ENCODE measurements around the gene DNAH11.

The DNAH11 gene

DNA sequence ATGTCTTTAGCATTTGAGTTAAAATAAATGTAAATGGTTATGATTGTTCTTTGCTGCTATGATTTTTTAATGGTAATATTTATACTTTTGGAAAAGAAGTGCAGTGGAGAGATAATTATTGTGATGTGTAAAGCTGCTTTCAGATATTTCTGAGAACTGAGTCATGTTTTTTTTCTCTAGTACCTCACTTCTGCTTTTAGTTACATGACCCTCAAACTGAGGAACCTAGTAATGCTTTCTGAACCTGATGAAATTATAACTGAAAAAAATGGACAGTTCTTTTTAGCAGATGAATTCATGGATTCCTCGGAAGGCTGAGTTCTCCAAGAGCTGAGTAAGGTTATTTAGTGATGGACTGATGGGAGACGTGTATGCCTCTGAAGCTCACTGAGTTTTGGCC, 235.1 kb downstream of the DNAH11 start:
- TF ChIP-seq, protein P1, sequence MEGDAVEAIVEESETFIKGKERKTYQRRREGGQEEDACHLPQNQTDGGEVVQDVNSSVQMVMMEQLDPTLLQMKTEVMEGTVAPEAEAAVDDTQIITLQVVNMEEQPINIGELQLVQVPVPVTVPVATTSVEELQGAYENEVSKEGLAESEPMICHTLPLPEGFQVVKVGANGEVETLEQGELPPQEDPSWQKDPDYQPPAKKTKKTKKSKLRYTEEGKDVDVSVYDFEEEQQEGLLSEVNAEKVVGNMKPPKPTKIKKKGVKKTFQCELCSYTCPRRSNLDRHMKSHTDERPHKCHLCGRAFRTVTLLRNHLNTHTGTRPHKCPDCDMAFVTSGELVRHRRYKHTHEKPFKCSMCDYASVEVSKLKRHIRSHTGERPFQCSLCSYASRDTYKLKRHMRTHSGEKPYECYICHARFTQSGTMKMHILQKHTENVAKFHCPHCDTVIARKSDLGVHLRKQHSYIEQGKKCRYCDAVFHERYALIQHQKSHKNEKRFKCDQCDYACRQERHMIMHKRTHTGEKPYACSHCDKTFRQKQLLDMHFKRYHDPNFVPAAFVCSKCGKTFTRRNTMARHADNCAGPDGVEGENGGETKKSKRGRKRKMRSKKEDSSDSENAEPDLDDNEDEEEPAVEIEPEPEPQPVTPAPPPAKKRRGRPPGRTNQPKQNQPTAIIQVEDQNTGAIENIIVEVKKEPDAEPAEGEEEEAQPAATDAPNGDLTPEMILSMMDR (IDR thresholded peaks at IDR 0.05): no peak

DNA sequence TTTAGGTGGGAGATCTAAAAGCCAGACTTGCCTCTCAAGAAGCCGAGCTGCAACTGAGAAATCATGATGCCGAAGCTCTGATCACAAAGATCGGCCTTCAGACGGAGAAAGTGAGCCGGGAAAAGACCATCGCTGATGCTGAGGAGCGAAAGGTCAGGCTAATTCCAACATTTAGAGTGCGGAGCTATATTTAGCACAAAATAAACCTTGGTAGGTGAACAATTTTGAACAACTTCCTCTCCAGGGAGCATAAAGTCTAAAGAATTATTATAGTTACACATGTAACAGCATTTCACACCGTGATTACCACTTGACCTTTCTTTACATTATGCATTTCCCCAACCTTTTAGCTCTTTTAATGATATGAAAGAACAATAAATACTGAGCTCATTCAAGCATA, 236.1 kb downstream of the DNAH11 start:
- TF ChIP-seq, protein P1 (IDR thresholded peaks at IDR 0.05): no peak

DNA sequence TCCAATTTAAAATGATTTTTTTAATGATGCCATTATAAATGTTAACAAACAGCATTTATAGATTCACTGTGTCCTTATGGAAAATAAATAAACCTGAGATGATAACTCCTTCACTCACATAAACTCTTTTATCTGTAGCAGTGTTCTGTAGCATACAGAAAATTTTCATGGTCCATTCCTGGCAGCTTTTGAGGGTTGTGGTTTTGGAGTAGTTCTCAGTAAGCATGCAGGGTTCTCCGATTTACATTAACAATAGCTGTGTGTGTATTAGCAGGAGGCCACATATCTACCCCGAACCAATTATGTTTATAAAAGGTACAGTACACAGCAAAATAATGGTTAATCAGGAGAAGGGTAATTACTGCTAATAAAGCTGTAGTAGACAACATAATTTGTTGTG, 240.2 kb downstream of the DNAH11 start:
- TF ChIP-seq, protein P1 (IDR thresholded peaks at IDR 0.05): no peak

DNA sequence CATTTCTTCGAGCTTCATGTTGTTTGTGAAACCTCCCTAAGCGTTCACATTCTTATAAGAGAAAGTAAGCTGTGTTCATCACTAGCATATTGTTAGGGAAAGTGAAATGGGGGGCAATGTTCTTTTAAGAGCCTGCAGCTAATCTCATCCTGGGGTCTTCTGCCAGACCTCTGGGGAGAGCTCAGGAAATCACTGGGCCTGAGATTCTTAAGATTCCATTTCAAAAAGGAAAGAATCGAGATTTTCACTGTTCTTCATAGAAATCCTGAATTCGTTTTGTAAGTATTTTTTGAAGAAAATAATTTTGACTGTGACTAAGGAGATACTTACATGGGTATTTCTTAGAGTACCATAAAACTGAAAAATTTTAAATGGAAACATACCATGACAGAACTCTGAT, 242.2 kb downstream of the DNAH11 start:
- TF ChIP-seq, protein P1 (IDR thresholded peaks at IDR 0.05): no peak

DNA sequence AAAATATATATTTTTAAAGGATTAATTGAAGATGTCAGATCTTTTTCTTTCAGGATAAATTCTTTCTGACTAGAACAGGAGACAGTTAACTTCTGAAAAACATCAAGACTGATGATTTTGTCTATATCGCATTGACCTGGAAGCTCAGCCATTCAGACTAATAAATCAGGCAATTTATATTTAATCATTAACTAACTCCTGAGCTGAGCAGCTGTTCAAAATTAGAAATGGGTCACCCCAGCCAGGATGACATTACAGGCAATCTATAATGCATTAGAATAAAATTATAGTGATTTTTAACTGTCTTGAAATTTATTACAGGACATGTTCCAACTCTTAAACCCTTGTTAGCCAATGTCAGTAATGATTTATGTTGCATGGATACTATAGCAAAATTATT, 263.0 kb downstream of the DNAH11 start:
- TF ChIP-seq, protein P1 (IDR thresholded peaks at IDR 0.05): no peak

DNA sequence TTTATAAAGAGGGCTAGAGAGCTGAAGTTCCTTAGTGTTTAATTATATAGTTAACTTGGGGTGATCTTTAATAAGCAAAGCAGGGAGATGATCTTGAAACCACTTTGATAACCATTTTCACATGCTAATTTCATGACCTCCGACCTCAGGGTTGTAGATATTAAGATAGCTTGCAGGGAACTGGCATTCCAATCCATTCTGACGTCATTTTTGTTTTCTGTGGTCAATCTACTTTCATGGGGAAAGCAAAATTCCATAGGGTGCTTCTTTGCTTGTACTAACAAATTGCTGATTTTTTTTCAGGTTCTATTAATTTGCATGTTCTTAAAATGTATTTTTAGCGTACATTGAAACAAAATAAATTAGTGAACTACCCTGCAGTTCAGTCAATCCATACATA, 263.5 kb downstream of the DNAH11 start:
- TF ChIP-seq, protein P1 (IDR thresholded peaks at IDR 0.05): no peak

DNA sequence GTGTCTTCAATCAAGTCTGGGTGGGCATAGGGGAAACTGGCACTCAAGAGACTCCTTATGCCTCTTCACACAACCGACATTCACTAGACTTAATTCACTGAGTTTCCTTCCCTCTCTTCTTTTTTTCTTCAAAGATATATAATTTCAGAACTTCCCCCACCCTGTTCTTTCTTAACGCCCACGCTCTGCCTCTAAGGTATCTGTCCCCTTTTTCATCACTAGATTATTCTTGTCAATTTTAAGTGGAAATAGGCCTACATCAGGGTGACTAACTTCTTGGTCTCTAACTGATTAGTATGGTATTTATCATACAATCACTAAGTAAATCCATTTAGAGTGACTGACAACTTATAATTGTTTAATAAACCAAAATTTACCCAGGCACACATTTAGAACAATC, 276.2 kb downstream of the DNAH11 start:
- TF ChIP-seq, protein P1 (IDR thresholded peaks at IDR 0.05): no peak

DNA sequence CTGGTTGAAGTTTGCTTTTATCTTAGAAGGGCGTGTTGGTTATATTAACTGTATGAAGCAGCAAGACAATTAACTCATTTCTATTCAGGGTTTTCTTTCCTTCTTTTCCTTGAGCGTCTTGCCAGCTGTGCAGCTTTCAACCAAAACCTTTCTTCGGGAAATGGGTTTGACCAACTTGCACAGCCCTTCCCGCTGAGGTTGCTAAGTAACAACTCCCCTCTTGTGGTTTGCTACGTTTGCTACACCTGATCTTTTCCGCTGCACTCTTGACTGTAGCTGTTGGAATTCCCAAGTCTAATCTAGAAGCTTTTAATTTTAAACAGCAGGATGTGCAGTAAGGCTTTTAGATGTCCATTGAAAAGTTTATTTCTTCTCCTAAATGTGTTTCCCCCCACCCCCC, 286.0 kb downstream of the DNAH11 start:
- TF ChIP-seq, protein P1 (IDR thresholded peaks at IDR 0.05): no peak

All from LNCAP (cell line).